GM12874 (cell line): Measurements from ENCODE around the gene ATF5.

Source experiments
- CTCF ChIP-seq: IDR thresholded peaks from 2 replicates; pipeline ENCODE4 v1.5.1; 2011; ENCODE audit warnings: low read depth, mild to moderate bottlenecking, control low read depth, low read length, moderate library complexity; ENCODE audit not compliant: insufficient read depth

The ATF5 gene

GRCh38 chr19:49889687-49890348 is 39.2 kb upstream of the ATF5 start:
- peak; percentile 79 for TF ChIP-seq CTCF

- TF ChIP-seq CTCF: no peak
Measured at GRCh38 chr19:49890349-49891311, 38.4 kb upstream of the ATF5 start.

GRCh38 chr19:49891393-49891792 is 37.6 kb upstream of the ATF5 start:
- TF ChIP-seq CTCF: no peak

- no peak for TF ChIP-seq CTCF
Measured at GRCh38 chr19:49892716-49893115, 36.3 kb upstream of the ATF5 start.

- no peak for TF ChIP-seq CTCF
Measured at GRCh38 chr19:49894011-49894664, 34.9 kb upstream of the ATF5 start.

GRCh38 chr19:49894879-49895565 is 34.0 kb upstream of the ATF5 start:
- no peak for TF ChIP-seq CTCF
